ENCODE measurements around the gene NPY1R.

- no peak for TF ChIP-seq TAF1 (IDR thresholded peaks at IDR 0.05; ENCODE audit: low read depth)
- TF ChIP-seq EP300 (IDR thresholded peaks at IDR 0.05; ENCODE audit: borderline replicate concordance), result no peak
- TF ChIP-seq CREB1 (IDR thresholded peaks at IDR 0.05; ENCODE audit: low read depth), result no peak
- no peak for TF ChIP-seq REST (IDR thresholded peaks at IDR 0.05; ENCODE audit: low read depth)
Measured at GRCh38 chr4:163332526-163333406, at the start of gene NPY1R.

Data from Ishikawa (cell line).